Measurements from ENCODE around the gene WDR54. TPM values are rescaled to one million over a fixed set of nuclear protein-coding genes. Genes with fewer than 3 reads are reported as not detected.
"Not testable (repeated sequence)": the region's sequence is repeated elsewhere in the genome, so short reads cannot be mapped to it uniquely, and the experiment has no call there.

Gene WDR54
- total RNA-seq, 1 donor from 2014 or later: 14.5 TPM

DNA sequence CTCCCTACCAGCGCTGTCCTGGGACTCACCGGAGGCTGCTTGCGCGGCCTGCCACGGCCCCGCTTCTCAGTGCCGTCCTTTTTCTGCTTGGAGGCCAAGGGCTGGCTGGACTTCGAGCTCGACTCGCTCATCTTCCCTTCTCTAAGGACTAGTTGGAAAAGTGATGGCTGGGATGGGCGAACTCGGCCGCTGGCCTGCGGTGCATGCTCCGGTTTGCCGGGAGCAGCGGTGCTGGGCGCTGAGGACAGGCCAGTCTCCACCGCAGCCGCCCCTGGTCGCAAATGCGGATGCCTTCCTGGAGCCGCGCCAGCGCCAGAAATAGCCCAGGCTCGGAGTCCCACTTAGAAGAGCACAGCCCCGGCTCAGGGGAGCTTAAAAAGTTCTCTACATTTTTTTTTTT is 3.2 kb upstream of the WDR54 start:
- no peak overlapping the region for H3K4me3 ChIP-seq
- intact Hi-C loops (cut with DNase I): no loop called here
- no peaks in the 10 kb centered on the region for H3K36me3 ChIP-seq
- TF ChIP-seq, protein P1, sequence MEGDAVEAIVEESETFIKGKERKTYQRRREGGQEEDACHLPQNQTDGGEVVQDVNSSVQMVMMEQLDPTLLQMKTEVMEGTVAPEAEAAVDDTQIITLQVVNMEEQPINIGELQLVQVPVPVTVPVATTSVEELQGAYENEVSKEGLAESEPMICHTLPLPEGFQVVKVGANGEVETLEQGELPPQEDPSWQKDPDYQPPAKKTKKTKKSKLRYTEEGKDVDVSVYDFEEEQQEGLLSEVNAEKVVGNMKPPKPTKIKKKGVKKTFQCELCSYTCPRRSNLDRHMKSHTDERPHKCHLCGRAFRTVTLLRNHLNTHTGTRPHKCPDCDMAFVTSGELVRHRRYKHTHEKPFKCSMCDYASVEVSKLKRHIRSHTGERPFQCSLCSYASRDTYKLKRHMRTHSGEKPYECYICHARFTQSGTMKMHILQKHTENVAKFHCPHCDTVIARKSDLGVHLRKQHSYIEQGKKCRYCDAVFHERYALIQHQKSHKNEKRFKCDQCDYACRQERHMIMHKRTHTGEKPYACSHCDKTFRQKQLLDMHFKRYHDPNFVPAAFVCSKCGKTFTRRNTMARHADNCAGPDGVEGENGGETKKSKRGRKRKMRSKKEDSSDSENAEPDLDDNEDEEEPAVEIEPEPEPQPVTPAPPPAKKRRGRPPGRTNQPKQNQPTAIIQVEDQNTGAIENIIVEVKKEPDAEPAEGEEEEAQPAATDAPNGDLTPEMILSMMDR (IDR thresholded peaks at IDR 0.05): no peak
- H3K4me1 ChIP-seq: peaks cover 48% of the 10 kb centered on the region
- H3K27ac ChIP-seq: no peak overlapping the region
- ATAC-seq: no peak
- no peaks in the 10 kb centered on the region for H3K9me3 ChIP-seq
- no peak for DNase-seq
- peaks cover 11% of the 10 kb centered on the region for H3K27me3 ChIP-seq (ENCODE audit: low read depth)

DNA sequence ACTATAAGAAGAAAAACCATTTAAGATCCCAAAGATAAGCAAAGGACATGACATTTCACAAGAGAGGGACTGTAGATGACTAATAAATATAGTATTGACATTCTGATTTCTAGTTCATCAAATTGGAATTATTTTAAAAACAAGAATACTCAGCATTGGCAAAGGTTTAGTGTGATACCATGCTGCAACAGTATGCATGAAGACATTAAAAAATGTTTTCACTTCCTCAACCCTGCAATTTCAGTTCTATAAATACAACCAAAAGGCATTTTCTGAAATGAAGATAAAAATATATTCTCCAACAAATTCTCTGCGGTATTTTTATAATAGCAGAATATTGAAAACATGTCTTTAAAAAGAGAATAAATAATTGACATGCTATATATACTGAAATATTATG is 2.2 kb upstream of the WDR54 start:
- TF ChIP-seq, protein P1 (IDR thresholded peaks at IDR 0.05): no peak
- no peak for ATAC-seq
- Histone ChIP-seq H3K36me3 (no peaks in the 10 kb centered on the region), H3K4me3 (no peak overlapping the region), H3K9me3 (no peaks in the 10 kb centered on the region), H3K27me3 (ENCODE audit: low read depth) (peaks cover 6% of the 10 kb centered on the region), H3K27ac (no peak overlapping the region), H3K4me1 (peaks cover 44% of the 10 kb centered on the region)
- intact Hi-C loops (cut with DNase I): no loop called here
- DNase-seq: no peak

DNA sequence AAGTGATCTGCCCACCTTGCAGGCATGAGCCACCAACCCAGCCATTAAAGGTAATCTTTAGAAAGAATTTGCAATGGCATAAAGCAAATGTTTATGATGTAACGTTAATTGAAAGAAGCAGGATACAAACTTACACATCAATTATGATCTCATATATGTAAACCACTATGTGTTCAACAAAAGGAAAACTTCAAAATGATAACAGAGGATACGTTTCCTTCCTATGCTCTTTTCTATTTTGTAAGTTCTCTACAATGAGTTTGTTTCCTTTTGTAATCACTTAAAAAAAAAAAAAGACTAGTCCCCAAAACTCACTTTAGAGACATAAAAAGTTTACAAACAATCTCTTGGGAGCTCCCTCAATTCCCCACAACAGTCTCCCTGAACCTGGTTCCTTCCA is 1.5 kb upstream of the WDR54 start:
- no peak for ATAC-seq
- no peaks in the 10 kb centered on the region for H3K9me3 ChIP-seq
- peaks cover 5% of the 10 kb centered on the region for H3K27me3 ChIP-seq (ENCODE audit: low read depth)
- intact Hi-C loops (cut with DNase I): no loop called here
- TF ChIP-seq, protein P1 (IDR thresholded peaks at IDR 0.05): no peak
- peaks cover 37% of the 10 kb centered on the region for H3K4me1 ChIP-seq
- DNase-seq: no peak
- no peak overlapping the region for H3K4me3 ChIP-seq
- H3K27ac ChIP-seq: no peak overlapping the region
- H3K36me3 ChIP-seq: no peaks in the 10 kb centered on the region

DNA sequence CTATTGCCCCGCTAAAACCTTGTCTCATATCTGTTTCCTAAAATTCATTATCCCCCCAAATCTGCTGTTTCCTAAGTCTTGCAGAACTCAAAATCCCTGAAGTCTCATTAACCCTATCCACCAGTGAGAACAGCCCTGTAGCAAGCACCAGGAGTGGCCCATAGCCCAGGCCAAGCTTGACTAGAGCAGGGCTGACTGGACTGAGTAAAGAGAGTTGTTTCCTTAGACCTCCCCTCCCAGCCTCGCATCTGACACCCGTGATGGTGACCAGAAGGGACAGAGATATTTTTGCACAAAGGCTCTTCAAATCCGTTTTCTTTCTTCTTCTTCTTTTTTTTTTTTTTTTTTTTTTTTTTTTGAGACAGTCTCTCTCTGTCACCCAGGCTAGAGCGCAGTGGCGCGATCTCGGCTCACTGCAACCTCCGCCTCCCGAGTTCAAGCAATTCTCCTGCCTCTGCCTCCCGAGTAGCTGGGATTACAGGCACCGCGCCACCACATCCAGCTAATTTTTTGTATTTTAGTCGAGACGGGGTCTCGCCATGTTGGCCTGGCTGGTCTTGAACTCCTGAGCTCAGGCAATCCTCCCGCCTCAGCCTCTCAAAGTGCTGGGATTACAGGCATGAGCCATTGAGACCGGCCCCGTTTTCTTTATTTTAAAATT is 957 bp upstream of the WDR54 start:
- Histone ChIP-seq H3K4me3 (peak overlapping the region; percentile 84), H3K4me1 (peaks cover 31% of the 10 kb centered on the region), H3K27ac (peak overlapping the region; percentile 84)
- H3K36me3 ChIP-seq; H3K27me3 ChIP-seq (ENCODE audit: low read depth); DNase-seq; H3K9me3 ChIP-seq; intact Hi-C loops (cut with DNase I); ATAC-seq: not testable (repeated sequence)

DNA sequence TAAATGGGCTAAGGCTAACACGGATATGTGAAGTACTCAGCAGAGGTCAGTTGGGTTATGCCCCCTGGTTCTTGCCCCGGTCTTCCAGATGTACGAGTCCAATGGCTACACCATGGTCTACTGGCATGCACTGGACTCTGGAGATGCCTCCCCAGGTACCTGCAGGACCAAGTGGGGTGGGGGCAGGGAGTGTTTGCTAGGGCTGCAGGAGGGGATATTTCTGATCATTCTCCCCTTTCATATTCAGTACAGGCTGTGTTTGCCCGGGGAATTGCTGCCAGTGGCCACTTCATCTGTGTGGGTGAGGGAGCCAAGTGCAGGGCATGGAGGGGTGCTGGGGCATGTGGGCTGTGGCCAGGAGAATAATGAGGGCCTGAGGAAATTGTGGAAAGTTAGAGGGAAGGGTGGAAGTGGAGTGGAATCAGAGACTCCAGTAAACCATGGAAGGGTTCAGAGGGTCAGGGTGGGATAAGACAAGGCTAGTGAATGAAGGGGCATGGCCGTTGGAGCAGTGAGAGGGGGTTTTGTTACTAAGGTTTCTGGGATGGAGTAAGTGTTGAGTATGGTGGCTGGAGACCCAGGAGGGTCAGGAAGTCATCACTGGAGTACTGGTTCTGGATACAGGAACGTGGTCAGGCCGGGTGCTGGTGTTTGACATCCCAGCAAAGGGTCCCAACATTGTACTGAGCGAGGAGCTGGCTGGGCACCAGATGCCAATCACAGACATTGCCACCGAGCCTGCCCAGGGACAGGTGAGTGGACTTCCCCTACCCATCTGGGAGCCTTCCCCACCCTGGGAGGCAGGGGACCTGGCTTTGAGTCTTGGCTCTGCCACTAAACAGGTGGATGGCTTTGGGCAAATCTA is 1.9 kb downstream of the WDR54 start:
- intact Hi-C loops (cut with DNase I): no loop called here
- no peak for DNase-seq
- Histone ChIP-seq H3K36me3 (peaks cover 30% of the 10 kb centered on the region), H3K9me3 (no peaks in the 10 kb centered on the region), H3K27ac (no peak overlapping the region), H3K4me3 (no peak overlapping the region), H3K27me3 (ENCODE audit: low read depth) (no peaks in the 10 kb centered on the region), H3K4me1 (peaks cover 23% of the 10 kb centered on the region)
- no peak for ATAC-seq
- TF ChIP-seq, protein P1 (IDR thresholded peaks at IDR 0.05): no peak
